KMS-11 (cell line): ENCODE data around the gene SSH3.

Source experiments
- H2AFZ ChIP-seq: fragments of 200-600 bp; sonication (generic); 2 replicates; pipeline ENCODE4 v1.6.1; 2016; ENCODE audit warnings: antibody characterized with exemption, mixed run types, low read depth
- H3K27ac ChIP-seq: fragments of 200-600 bp; sonication (generic); 2 replicates; pipeline ENCODE4 v1.6.1; 2016; ENCODE audit warnings: mild to moderate bottlenecking, mixed run types
- H3K27me3 ChIP-seq: fragments of 200-600 bp; sonication (generic); 2 replicates; pipeline ENCODE4 v1.6.1; 2017; ENCODE audit warnings: mild to moderate bottlenecking, low read depth, mixed run types, moderate library complexity; ENCODE audit not compliant: insufficient read depth
- H3K36me3 ChIP-seq: fragments of 200-600 bp; sonication (generic); 2 replicates; pipeline ENCODE4 v1.6.1; 2017; ENCODE audit warnings: mild to moderate bottlenecking, mixed run types; ENCODE audit not compliant: insufficient read depth
- H3K4me1 ChIP-seq: fragments of 200-600 bp; sonication (generic); 2 replicates; pipeline ENCODE4 v1.6.1; 2016; ENCODE audit warnings: mild to moderate bottlenecking, low read depth, mixed run types; ENCODE audit not compliant: poor library complexity, severe bottlenecking
- H3K4me2 ChIP-seq: fragments of 200-600 bp; sonication (generic); 2 replicates; pipeline ENCODE4 v1.7.0; 2016; ENCODE audit warnings: mild to moderate bottlenecking, mixed run types
- H3K4me3 ChIP-seq: fragments of 200-600 bp; sonication (generic); IDR thresholded peaks from 2 replicates; pipeline ENCODE4 v1.6.1; 2017; ENCODE audit warnings: low read depth, low read length, mixed read lengths; ENCODE audit not compliant: insufficient read depth
- H3K79me2 ChIP-seq: fragments of 200-600 bp; sonication (generic); 2 replicates; pipeline ENCODE4 v1.6.1; 2016; ENCODE audit warnings: low read depth, mixed run types; ENCODE audit not compliant: insufficient read depth
- H3K9ac ChIP-seq: fragments of 200-600 bp; sonication (generic); 2 replicates; pipeline ENCODE4 v1.6.1; 2016; ENCODE audit warnings: mild to moderate bottlenecking, mixed run types
- H4K20me1 ChIP-seq: fragments of 200-600 bp; sonication (generic); 2 replicates; pipeline ENCODE4 v1.6.1; 2016; ENCODE audit warnings: mild to moderate bottlenecking, mixed run types; ENCODE audit not compliant: insufficient read depth
- CTCF ChIP-seq: fragments of 200-600 bp; sonication (generic); conservative IDR thresholded peaks from 2 replicates; pipeline ENCODE4 v1.6.1; 2017; ENCODE audit warnings: low read depth, mild to moderate bottlenecking, antibody characterized with exemption, low read length, moderate library complexity, mixed read lengths

SSH3 gene

GRCh38 chr11:67280788-67281551 lies 22.4 kb upstream of the SSH3 start:
- Histone ChIP-seq H3K4me1 (peaks cover 29% of the 10 kb centered on the region), H3K27ac (no peak overlapping the region), H3K79me2 (peaks cover 17% of the 10 kb centered on the region), H3K36me3 (peaks cover 7% of the 10 kb centered on the region; the same call in 1 of the 2 replicates), H3K27me3 (no peaks in the 10 kb centered on the region), H2AFZ (no peak overlapping the region), H4K20me1 (no peaks in the 10 kb centered on the region), H3K4me2 (no peak overlapping the region), H3K4me3 (no peak overlapping the region), H3K9ac (no peak overlapping the region)
- TF ChIP-seq CTCF: no peak

- Histone ChIP-seq H3K36me3 (peaks cover 7% of the 10 kb centered on the region; the same call in 1 of the 2 replicates), H4K20me1 (no peaks in the 10 kb centered on the region), H3K27me3 (no peaks in the 10 kb centered on the region), H2AFZ (no peak overlapping the region), H3K9ac (no peak overlapping the region), H3K79me2 (peaks cover 11% of the 10 kb centered on the region), H3K4me1 (peaks cover 26% of the 10 kb centered on the region), H3K4me3 (no peak overlapping the region), H3K27ac (no peak overlapping the region), H3K4me2 (no peak overlapping the region)
- no peak for TF ChIP-seq CTCF
These were observed 21.7 kb upstream of the SSH3 start for GRCh38 chr11:67281552-67282150.

DNA sequence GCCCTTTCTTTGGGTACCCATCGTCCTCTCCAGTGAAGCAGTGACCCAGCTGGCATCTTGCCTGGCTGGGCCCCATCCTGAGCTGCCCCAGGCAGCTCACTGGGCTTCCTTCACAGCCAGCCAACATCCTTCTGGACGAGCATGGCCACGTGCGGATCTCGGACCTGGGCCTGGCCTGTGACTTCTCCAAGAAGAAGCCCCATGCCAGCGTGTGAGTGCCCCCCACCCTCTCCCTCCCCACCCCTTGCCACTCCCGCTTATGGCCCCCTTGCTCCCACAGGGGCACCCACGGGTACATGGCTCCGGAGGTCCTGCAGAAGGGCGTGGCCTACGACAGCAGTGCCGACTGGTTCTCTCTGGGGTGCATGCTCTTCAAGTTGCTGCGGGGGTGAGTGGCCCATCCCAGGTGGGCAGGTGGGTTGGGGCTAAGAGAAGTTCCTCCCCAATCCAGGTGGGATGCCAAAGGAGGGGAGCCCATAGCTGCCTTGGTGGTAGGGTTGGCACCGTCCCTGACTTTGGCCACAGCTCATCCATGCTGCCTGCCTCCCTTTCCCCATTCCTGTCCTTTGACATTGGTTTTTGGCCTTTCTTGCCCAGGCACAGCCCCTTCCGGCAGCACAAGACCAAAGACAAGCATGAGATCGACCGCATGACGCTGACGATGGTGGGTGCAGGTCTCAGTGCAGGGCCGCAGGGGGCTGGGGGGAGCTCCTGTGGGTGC lies 21.0 kb upstream of the SSH3 start:
- no peak overlapping the region for H3K4me3 ChIP-seq
- no peaks in the 10 kb centered on the region for H3K27me3 ChIP-seq
- no peak overlapping the region for H3K9ac ChIP-seq
- no peak overlapping the region for H2AFZ ChIP-seq
- H3K79me2 ChIP-seq: peaks cover 5% of the 10 kb centered on the region; the same call in 1 of the 2 replicates
- no peaks in the 10 kb centered on the region for H4K20me1 ChIP-seq
- no peak for TF ChIP-seq CTCF
- H3K36me3 ChIP-seq: peaks cover 7% of the 10 kb centered on the region; the same call in 1 of the 2 replicates
- H3K27ac ChIP-seq: no peak overlapping the region
- peaks cover 26% of the 10 kb centered on the region for H3K4me1 ChIP-seq
- H3K4me2 ChIP-seq: no peak overlapping the region

DNA sequence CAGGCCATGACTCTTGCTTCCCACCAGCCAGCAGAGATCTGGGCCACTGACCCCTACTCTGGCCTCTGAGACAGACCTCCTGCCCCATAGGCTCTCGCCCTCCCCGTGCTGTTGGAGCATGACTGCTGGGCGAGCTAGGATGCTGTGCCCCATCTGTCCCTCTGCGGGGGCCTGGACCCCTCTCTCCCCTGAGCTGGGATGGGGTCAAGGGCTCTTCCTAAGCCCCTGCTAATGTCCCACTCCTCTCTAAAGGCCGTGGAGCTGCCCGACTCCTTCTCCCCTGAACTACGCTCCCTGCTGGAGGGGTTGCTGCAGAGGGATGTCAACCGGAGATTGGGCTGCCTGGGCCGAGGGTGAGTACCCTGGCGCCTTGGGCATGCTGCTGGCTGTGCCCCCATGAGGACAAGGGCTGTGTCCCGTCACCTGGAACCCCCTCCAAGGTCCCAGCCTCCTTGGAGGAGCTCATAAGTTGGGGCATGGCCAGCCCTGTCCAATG lies 20.4 kb upstream of the SSH3 start:
- Histone ChIP-seq H3K4me1 (peaks cover 26% of the 10 kb centered on the region), H3K27ac (no peak overlapping the region), H3K9ac (no peak overlapping the region), H3K4me3 (no peak overlapping the region), H3K4me2 (no peak overlapping the region), H4K20me1 (no peaks in the 10 kb centered on the region), H2AFZ (no peak overlapping the region), H3K36me3 (peaks cover 7% of the 10 kb centered on the region; the same call in 1 of the 2 replicates), H3K27me3 (no peaks in the 10 kb centered on the region), H3K79me2 (peaks cover 2% of the 10 kb centered on the region; the same call in 1 of the 2 replicates)
- no peak for TF ChIP-seq CTCF
